ENCODE measurements around the gene MSANTD1. TPM values are rescaled to one million over a fixed set of nuclear protein-coding genes. Genes with fewer than 3 reads are reported as not detected.

Gene MSANTD1
- total RNA-seq, 4 donors from 2014 or later = 2.0 to 4.9 (median 2.4) TPM

DNA sequence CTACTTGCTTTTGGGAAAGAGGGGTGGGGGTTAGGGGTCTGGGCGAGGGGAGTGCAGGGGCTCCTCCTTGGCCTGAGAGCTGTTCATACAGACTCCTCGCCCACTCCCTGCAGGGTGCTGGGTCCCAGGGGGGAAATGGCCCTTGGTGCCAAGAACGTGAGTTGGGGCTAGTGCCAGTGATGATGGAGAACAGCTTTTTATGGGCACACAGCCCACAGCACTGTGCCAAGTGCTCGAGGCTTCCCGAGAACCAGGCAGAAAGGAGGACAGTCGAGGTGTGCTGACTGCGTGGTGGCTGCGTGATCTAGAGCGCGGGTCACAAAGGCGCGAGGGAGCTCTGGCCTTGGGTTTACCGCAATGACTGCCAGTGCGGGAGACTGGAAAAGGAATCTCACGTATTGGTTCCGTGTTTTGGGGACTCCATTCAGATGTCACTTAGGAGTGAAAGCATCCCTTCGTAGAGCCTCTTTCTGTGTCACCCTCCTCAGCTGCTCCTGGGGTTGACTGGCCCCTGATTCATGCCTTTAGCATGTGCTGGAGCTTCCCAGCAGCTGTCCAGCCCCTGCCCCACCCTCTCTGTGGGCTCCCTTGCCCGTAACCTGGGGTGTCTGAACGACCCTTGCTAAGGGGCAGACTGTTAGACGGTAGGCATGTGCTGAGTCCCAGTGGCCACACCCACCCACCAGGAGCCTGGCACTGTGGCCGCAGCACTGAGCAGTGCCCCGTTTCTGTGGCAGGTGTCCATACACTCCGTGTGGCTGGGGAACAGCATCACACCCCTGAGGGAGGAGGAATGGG is 20.9 kb upstream of the MSANTD1 start:
- no peak for DNase-seq
- Histone ChIP-seq H3K27ac (no peak overlapping the region), H3K4me3 (replicated peaks in 1 of 3) (no peak overlapping the region), H3K27me3 (no peaks in the 10 kb centered on the region), H3K4me1 (no peaks in the 10 kb centered on the region), H3K36me3 (peaks cover 54 to 74% of the 10 kb centered on the region in 2 donors), H3K9me3 (no peaks in the 10 kb centered on the region)
- 89 to 91% methylated on average over 19 to 23 of the region's 23 CpGs for WGBS, 2 donors
- no peak for TF ChIP-seq POLR2A (IDR thresholded peaks at IDR 0.05)
- TF ChIP-seq, protein P1, sequence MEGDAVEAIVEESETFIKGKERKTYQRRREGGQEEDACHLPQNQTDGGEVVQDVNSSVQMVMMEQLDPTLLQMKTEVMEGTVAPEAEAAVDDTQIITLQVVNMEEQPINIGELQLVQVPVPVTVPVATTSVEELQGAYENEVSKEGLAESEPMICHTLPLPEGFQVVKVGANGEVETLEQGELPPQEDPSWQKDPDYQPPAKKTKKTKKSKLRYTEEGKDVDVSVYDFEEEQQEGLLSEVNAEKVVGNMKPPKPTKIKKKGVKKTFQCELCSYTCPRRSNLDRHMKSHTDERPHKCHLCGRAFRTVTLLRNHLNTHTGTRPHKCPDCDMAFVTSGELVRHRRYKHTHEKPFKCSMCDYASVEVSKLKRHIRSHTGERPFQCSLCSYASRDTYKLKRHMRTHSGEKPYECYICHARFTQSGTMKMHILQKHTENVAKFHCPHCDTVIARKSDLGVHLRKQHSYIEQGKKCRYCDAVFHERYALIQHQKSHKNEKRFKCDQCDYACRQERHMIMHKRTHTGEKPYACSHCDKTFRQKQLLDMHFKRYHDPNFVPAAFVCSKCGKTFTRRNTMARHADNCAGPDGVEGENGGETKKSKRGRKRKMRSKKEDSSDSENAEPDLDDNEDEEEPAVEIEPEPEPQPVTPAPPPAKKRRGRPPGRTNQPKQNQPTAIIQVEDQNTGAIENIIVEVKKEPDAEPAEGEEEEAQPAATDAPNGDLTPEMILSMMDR (IDR thresholded peaks at IDR 0.05) = no peak
- intact Hi-C loops (cut with DNase I) = no loop called here

DNA sequence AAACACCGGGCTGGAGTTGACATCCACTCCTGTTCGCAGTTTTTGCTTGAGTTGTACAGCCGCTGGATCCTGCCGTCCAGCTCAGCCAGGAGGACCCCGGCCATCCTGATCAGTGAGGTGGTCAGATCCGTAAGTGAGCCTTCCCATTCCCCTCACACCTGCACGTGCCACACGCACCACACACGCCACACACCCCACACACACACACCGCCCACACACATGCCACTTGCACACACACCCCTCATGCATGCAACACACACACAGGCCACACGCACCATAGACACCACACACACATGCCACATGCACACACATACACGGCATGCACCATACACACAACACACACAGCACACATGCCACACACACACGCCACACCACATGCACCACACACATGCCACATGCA is 20.1 kb upstream of the MSANTD1 start:
- 95 to 96% methylated on average over 13 of the region's 13 CpGs for WGBS, 2 donors
- Histone ChIP-seq H3K4me1 (no peaks in the 10 kb centered on the region), H3K36me3 (peaks cover 53 to 71% of the 10 kb centered on the region in 2 donors), H3K9me3 (no peaks in the 10 kb centered on the region), H3K4me3 (replicated peaks in 1 of 3) (no peak overlapping the region), H3K27me3 (no peaks in the 10 kb centered on the region), H3K27ac (no peak overlapping the region)
- DNase-seq = no peak
- intact Hi-C loops (cut with DNase I) = no loop called here
- TF ChIP-seq, protein P1 (IDR thresholded peaks at IDR 0.05) = no peak
- TF ChIP-seq POLR2A (IDR thresholded peaks at IDR 0.05) = no peak

DNA sequence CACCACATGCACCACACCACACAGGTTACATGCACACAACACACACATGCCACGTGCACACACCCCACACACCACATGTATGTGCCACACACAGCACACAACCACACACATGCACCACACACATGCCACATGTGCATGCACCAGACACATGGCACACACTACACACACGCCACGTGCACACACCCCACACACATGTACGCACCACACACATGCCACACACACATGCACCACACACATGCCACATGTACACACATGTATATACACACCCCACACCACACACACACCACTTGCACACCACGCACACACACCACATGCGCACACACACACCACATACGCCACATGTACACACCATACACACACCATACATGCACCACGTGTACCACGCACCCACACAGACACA is 19.6 kb upstream of the MSANTD1 start:
- Histone ChIP-seq H3K27ac (no peak overlapping the region), H3K4me3 (replicated peaks in 1 of 3) (no peak overlapping the region), H3K36me3 (peaks cover 49 to 66% of the 10 kb centered on the region in 2 donors), H3K9me3 (no peaks in the 10 kb centered on the region), H3K4me1 (no peaks in the 10 kb centered on the region), H3K27me3 (no peaks in the 10 kb centered on the region)
- intact Hi-C loops (cut with DNase I) = no loop called here
- no peak for DNase-seq
- TF ChIP-seq, protein P1 (IDR thresholded peaks at IDR 0.05) = no peak
- TF ChIP-seq POLR2A (IDR thresholded peaks at IDR 0.05) = no peak
- WGBS, 2 donors = 97 to 98% methylated on average over 9 of the region's 9 CpGs

DNA sequence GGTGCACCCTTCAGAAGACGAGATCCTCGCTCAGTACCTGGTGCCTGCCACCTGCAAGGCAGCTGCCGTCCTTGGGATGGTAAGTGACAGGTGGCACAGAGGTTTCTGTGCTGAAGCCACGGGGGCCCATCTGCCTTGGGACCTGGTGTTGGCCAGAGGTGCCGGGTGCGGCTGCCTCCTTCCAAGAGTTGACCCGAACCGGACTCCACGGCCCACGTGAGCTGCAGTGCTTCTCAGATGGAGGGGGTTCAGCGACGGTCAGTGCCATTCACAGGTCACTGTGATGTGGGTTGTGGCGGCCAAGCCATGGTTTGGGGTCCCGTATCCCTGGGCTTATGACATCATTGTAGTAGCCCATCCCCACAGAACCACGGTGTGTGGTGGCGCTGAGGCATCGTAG is 19.0 kb upstream of the MSANTD1 start:
- no peaks in the 10 kb centered on the region for H3K9me3 ChIP-seq
- H3K27ac ChIP-seq = no peak overlapping the region
- DNase-seq = no peak
- no peak overlapping the region for H3K4me3 ChIP-seq (replicated peaks in 1 of 3)
- TF ChIP-seq POLR2A (IDR thresholded peaks at IDR 0.05) = no peak
- TF ChIP-seq, protein P1 (IDR thresholded peaks at IDR 0.05) = no peak
- no peaks in the 10 kb centered on the region for H3K27me3 ChIP-seq
- 94 to 100% methylated on average over 4 to 16 of the region's 17 CpGs for WGBS, 2 donors
- intact Hi-C loops (cut with DNase I) = no loop called here
- H3K36me3 ChIP-seq = peaks cover 43 to 60% of the 10 kb centered on the region in 2 donors
- H3K4me1 ChIP-seq = no peaks in the 10 kb centered on the region

DNA sequence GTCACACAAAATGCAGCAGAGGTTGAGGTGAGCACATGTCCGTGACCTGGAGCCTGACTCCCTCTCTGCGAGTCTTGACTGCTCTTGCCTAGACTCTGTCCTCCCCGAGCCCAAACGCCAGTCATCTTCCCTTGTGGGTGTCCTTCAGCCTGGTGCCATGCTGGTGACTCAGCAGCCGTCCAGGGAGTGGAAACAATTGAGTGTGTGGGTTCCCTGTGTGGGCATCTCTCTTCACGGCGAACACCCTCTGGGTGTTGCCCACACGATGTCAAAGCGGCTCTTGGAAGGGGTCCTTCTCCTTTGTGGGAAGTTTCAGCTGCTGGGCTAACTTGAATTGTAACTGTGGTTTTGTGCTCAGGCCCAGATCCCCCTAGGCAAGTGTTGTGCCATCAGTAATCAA is 17.5 kb upstream of the MSANTD1 start:
- Histone ChIP-seq H3K9me3 (no peaks in the 10 kb centered on the region), H3K27me3 (no peaks in the 10 kb centered on the region), H3K36me3 (peaks cover 48 to 65% of the 10 kb centered on the region in 2 donors), H3K4me3 (replicated peaks in 1 of 3) (no peak overlapping the region), H3K27ac (no peak overlapping the region), H3K4me1 (no peaks in the 10 kb centered on the region)
- DNase-seq = no peak
- TF ChIP-seq POLR2A (IDR thresholded peaks at IDR 0.05) = no peak
- TF ChIP-seq, protein P1 (IDR thresholded peaks at IDR 0.05) = no peak
- intact Hi-C loops (cut with DNase I) = no loop called here
- 90 to 96% methylated on average over 8 to 9 of the region's 9 CpGs for WGBS, 2 donors

All from thyroid gland (tissue), 4 donors.